GM12801 (cell line): Measurements from ENCODE around the gene MGAT5.

Source experiments
- CTCF ChIP-seq: IDR thresholded peaks from one replicate; pipeline ENCODE4 v1.5.1; 2011; ENCODE audit warnings: control low read depth; ENCODE audit not compliant: insufficient read length; ENCODE audit errors: extremely low read depth

MGAT5 gene

GRCh38 chr2:134306521-134306920, 52.6 kb downstream of the MGAT5 start:
- no peak for TF ChIP-seq CTCF

DNA sequence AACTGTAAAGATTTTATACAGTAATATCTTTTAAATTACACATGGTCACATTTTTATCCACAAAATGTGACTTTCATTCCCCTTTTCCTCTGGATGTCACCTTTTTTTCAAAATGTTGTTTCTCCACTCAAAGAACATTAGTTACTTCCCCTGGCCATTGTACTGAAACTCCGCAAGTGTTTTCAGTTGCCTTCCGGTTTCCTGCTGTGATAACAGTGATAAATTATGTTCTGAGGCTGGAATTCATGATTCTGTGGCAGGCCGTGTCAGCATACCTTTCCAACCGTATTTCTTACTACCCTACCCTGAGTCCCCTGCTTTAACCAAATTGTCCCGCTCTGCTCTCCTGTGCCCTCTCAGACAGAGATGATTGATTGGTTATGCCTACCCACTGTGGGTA, 53.5 kb downstream of the MGAT5 start:
- no peak for TF ChIP-seq CTCF

- TF ChIP-seq CTCF = no peak
These were observed 54.9 kb downstream of the MGAT5 start for GRCh38 chr2:134308474-134309385.

GRCh38 chr2:134310107-134311079, 56.5 kb downstream of the MGAT5 start:
- no peak for TF ChIP-seq CTCF

- TF ChIP-seq CTCF = no peak
These were observed 58.6 kb downstream of the MGAT5 start for GRCh38 chr2:134312482-134312881.

- no peak for TF ChIP-seq CTCF
These were observed 60.3 kb downstream of the MGAT5 start for GRCh38 chr2:134314202-134314601.
